Activated CD4-positive, alpha-beta T cell treated with anti-CD3 and anti-CD28 coated beads, Interleukin-2, amount 50 U/mL, for 1 hour (primary cell): ENCODE results near the gene TGFBRAP1.
"Not testable (repeated sequence)": the region's sequence is repeated elsewhere in the genome, so short reads cannot be mapped to it uniquely, and the experiment has no call there.

Source experiments
- DNase-seq: peaks from one replicate; pipeline ENCODE4 v3.0.0-alpha.2; 2020

The TGFBRAP1 gene

GRCh38 chr2:105271393-105272045 lies 58.0 kb downstream of the TGFBRAP1 start:
- no peak for DNase-seq

DNA sequence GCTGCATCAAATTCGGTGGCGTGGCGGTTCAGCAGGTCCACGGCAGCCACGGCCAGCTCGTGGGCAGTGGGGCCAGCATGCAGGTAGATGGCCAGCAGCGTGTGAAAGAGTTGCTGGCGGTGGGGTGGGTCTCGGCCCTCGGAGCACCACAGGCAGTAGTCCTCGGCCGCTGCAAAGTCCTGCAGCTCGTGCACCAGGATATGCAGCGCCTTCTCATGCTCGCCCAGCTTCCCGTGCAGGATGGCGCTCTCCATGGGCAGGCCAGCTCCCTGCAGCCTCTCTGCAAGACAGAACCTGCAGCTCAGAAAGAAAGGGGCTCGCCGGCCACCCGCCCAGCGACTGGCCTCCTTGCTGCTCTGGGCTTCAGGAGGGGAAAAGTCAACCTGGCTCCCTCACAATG lies 60.1 kb downstream of the TGFBRAP1 start:
- DNase-seq = no peak

DNA sequence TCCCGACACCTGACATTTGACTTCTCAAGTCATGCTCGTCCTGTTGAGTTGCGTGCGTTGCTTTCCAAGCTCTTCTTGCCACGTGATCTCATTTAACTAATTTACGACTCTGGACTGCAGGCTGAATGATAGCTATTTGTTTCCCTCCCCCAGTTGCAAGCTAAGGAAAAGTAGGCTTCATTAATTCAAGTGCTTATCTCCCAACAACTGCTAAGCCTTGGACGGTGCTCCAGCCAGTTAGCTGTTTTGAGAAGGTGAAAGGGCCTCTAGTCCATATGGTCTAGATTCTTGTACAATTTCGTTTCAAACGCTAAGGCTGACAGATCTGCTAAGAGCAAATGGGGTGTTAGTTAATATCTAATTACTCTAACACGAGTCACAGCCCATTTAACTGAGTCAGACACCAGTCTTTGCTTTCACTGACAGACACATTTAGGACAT lies 66.9 kb downstream of the TGFBRAP1 start:
- DNase-seq = no peak

- no peak for DNase-seq
These were observed 68.5 kb downstream of the TGFBRAP1 start for GRCh38 chr2:105261061-105261460.

DNA sequence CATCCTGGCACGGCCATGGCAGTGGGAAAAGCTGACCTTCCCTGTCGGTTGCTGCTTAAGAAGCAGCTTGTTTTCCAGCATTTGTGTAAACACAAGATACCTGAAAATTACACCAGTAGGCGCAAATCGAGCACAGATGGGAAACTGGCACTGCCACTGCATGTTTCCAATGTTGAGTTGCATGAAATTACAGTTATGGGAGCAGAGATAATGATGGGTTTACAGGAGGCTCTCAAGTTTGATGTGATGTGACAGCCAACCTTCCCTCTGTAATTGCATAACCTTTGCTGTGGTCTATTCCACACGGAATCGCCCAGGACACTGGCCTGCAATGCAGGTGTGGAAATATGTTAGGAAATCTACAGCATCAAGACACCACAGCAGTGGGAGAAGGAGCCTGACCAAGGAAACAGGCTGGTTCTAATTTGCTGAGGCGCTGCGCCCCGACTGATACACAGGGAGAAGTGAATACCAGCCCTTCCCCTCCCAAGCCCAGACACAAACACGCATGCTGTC lies 70.6 kb downstream of the TGFBRAP1 start:
- no peak for DNase-seq

DNA sequence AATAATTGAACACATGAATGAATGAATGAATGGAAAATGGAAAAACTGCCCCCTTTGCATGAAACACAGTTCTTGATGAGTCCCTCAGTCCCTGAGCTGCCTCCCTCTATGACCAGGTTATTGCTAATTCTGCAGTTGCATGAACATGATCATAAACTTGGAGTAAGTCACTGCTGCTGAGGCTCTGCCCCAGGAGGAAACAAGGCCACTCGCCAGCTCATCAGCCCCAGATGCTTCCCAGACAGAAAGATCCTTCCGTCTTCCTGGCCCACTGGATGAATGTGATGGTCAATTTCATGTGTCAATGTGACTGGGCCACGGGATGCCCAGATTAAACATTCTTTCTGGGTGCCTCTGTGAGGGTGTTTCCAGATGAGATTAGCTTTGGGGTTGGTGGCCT lies 71.6 kb downstream of the TGFBRAP1 start:
- DNase-seq = no peak

DNA sequence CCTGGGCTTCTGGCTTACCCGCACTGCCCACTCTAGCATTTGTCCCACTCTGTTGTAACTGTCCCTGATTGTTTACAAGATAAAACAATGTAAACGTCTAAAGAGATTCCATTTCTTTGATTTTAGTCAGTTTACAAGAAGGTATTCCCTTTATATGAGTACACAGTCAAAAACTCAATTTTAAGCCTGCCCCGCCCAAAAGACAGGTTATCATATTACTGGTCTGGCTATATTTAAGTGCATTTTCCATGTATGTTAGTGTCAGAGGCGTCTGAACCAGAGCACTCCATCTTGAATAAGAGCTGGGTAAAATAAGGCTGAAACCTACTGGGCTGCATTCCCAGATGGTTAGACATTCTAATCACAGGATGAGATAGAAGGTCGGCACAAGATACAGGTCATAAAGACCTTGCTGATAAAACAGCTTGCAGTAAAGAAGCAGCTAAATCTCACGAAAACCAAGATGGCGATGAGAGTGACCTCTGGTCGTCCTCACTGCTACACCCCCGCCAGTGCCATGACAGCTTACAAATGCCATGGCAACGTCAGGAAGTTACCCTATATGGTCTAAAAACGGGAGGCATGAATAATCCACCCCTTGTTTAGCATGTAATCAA lies 73.0 kb downstream of the TGFBRAP1 start:
- DNase-seq = no peak

DNA sequence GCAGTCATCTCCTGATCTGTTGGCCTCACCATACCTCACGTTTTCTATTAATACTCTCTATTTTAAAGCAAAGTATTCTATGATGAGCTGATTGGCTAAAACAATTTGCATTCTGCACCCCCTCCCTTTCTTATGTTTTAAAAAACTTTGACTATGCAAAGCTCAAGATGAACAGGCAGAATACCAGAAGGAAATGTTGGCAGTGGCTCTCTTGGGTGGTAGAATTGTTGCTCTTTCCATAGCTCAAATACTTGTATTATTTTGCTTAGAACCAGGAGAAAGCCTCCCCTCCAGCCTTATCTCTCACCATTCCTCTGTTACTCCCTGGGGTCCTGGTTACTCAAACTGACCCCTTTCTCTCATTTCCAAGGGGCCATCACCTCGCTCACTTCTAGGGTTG lies 73.6 kb downstream of the TGFBRAP1 start:
- DNase-seq = no peak

GRCh38 chr2:105254531-105255210 lies 74.9 kb downstream of the TGFBRAP1 start:
- no peak for DNase-seq

GRCh38 chr2:105252271-105252670 lies 77.3 kb downstream of the TGFBRAP1 start:
- DNase-seq = no peak

DNA sequence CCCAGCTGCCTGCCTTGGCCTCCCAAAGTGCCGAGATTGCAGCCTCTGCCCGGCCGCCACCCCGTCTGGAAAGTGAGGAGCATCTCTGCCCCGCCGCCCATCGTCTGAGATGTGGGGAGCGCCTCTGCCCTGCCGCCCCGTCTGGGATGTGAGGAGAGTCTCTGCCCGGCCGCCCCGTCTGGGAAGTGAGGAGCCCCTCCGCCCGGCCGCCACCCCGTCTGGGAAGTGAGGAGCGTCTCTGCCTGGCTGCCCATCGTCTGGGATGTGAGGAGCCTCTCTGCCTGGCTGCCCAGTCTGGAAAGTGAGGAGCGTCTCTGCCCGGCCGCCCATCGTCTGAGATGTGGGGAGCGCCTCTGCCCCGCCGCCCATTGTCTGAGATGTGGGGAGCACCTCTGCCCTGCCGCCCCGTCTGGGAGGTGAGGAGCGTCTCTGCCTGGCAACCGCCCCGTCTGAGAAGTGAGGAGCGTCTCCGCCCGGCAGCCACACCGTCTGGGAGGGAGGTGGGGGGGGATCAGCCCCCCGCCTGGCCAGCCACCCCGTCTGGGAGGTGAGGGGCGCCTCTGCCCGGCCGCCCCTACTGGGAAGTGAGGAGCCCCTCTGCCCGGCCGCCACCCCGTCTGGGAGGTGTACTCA lies 78.4 kb downstream of the TGFBRAP1 start:
- not testable (repeated sequence) for DNase-seq

DNA sequence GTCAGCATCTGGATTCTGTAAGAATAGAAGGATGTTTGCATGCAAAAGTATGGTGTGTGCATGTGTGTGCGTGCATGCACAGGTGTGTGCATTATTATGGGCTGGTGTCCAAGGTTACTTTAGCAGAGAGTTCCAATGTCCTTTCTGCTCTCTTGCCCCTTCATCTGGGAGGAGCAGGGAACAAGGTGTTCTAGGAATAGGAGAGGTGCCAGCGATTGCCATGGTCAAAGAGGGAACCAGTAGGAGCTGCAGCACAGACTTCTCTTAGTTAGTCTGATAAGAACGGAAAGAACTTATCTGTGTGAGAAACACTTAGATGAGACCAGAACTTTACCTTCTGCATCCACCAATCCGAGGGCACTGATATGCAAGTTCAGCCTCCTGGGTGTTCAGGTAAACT lies 79.6 kb downstream of the TGFBRAP1 start:
- DNase-seq = no peak

DNA sequence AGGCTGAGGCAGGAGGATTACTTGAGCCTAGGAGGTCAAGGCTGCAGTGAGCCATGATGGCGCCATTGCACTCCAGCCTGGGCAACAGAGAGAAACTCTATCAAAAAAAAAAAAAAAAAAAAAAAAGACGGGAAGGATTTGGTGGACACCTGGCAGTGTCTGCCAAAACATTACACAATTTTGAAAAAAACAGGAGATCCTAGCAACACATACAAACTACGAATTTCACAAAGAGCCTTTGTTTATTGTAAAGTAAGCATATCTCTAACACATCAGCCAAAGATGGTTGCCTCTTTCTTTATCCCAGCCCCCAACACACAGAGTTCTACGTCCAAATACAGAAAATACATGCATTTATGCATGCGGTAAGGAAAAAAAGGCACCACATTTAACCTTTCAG lies 80.4 kb downstream of the TGFBRAP1 start:
- DNase-seq = no peak

GRCh38 chr2:105248316-105249070 lies 81.0 kb downstream of the TGFBRAP1 start:
- DNase-seq = no peak

- DNase-seq = no peak
These were observed 85.1 kb downstream of the TGFBRAP1 start for GRCh38 chr2:105244451-105244850.

- no peak for DNase-seq
These were observed 85.6 kb downstream of the TGFBRAP1 start for GRCh38 chr2:105243961-105244360.

DNA sequence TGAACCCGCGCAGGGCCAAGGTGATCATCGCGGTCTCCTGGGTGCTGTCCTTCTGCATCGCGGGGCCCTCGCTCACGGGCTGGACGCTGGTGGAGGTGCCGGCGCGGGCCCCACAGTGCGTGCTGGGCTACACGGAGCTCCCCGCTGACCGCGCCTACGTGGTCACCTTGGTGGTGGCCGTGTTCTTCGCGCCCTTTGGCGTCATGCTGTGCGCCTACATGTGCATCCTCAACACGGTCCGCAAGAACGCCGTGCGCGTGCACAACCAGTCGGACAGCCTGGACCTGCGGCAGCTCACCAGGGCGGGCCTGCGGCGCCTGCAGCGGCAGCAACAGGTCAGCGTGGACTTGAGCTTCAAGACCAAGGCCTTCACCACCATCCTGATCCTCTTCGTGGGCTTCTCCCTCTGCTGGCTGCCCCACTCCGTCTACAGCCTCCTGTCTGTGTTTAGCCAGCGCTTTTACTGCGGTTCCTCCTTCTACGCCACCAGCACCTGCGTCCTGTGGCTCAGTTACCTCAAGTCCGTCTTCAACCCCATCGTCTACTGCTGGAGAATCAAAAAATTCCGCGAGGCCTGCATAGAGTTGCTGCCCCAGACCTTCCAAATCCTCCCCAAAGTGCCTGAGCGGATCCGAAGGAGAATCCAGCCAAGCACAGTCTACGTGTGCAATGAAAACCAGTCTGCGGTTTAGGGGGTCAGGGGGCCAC lies 87.1 kb downstream of the TGFBRAP1 start:
- DNase-seq = no peak

DNA sequence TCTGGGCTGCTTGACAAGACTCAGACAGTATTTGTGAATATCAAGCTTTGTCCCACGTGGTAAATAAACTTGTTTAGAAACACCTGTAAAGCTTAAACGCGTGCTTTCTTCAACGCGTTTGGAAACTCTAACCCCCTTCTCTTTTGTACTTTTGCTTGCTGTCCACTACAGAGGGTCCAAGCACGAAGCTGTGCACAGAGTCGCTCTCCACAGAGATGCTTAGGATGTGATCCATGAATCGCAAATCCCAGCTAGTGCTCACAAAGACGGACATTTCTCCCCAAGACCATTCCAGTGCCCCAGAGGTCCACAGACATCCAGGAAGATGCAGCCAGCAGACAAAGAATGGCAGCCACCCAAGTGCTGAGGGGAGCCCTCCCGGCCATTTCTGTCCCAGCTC lies 88.1 kb downstream of the TGFBRAP1 start, which contains the start of gene GPR45:
GPR45 (plus strand) TSS at position 301 of the 400 bp plus-strand sequence. CDS start 116 bp downstream, outside the sequence.
- DNase-seq = no peak

DNA sequence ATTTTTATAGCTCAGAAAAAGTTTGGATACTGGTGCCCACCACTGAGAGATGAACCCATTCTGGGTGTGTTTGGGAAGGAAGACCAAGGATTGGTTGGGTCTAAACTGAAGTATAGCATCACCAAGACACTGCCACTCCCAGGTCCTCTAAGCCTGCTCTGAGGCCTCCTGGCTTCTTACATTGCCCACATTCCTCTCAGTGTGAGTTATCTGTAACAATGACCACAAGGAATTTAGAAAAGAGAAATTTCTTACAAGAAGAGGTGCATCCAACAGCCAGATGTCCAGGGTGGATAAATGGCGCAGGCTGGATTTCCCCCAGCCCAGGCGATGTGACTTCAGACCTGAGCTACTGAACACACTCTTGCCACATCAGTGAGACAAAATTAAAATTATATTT lies 89.6 kb downstream of the TGFBRAP1 start:
- DNase-seq = no peak

DNA sequence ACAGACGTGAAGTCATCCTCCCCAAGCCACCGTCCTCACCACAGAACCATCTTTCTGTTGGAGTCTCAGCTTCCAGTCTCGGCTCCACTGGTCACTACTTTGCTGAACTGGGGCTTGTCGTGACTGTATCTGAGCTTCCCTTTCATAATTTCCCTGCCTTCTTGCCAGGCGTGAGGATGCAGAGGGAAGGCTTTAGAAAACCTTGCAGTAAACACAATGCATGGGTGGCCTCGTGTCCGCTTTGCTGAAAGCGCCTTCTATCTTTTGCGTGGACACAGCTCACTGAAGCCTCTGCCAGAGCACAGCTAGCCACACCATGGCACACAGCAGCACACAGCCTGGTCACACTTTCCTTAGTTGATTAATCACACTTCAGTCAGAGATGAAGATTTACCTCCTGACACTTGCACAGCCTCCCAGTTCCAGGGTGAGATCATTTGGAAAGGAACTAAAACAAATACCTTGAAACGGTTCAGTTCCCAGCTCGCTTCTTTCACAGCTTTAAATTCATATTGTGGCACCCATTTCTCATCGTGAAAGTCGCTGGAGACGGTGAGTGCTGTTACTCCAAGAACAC lies 90.8 kb downstream of the TGFBRAP1 start:
- no peak for DNase-seq

- DNase-seq = no peak
These were observed 92.3 kb downstream of the TGFBRAP1 start for GRCh38 chr2:105237045-105237765.
